KOPT-K1 (cell line): ENCODE data around the gene NAXE.
"Not testable (repeated sequence)": the region's sequence is repeated elsewhere in the genome, so short reads cannot be mapped to it uniquely, and the experiment has no call there.

Experiments used
- H3K27ac ChIP-seq: fragments of 200-600 bp; sonication (generic); 2 replicates; pipeline ENCODE4 v1.5.1; 2016; ENCODE audit warnings: antibody characterized with exemption, mild to moderate bottlenecking, low read depth, low read length; ENCODE audit not compliant: poor library complexity, severe bottlenecking
- H3K36me3 ChIP-seq: fragments of 200-600 bp; sonication (generic); 2 replicates; pipeline ENCODE4 v1.5.1; 2017; ENCODE audit warnings: antibody characterized with exemption, mild to moderate bottlenecking, low read length, moderate library complexity; ENCODE audit not compliant: insufficient read depth
- H3K9me3 ChIP-seq: fragments of 200-600 bp; sonication (generic); 2 replicates; pipeline ENCODE4 v1.5.1; 2017; ENCODE audit warnings: antibody characterized with exemption, low read length, mild to moderate bottlenecking; ENCODE audit not compliant: insufficient read depth, poor library complexity, severe bottlenecking

NAXE gene

DNA sequence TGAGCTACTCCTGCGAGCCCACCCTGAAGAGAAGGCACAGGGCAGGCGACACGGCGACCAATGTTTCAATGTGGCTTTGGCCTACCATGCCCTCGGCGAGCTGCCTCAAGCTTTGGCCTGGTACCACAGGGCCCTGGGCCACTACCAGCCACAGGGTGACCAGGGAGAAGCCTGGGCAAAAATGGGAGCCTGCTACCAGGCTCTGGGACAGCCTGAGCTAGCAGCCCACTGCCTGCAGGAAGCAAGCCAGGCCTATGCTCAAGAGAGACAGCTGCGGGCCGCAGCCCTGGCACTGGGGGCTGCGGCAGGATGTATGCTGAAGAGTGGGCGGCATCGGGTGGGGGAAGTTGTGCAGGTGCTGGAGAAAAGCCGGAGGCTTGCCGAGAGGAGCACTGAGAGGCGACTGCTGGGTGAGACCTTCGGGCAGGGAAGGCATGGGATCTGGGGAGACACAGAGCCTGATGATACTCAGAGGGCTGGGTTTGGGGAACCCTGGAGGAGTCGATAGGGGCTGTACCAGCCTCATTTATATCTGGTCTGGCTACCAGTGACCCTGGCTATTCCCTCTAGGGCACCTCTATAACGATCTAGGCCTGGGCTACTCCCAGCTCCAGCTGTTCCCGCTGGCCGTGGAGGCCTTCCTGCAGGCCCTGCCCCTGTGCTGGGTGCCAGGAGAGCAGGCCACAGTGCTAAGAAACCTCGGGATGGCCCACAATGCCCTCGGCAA, 9.8 kb upstream of the NAXE start:
- Histone ChIP-seq H3K36me3 (peaks cover 25% of the 10 kb centered on the region), H3K27ac (peak overlapping the region; percentile 94), H3K9me3 (no peaks in the 10 kb centered on the region)

DNA sequence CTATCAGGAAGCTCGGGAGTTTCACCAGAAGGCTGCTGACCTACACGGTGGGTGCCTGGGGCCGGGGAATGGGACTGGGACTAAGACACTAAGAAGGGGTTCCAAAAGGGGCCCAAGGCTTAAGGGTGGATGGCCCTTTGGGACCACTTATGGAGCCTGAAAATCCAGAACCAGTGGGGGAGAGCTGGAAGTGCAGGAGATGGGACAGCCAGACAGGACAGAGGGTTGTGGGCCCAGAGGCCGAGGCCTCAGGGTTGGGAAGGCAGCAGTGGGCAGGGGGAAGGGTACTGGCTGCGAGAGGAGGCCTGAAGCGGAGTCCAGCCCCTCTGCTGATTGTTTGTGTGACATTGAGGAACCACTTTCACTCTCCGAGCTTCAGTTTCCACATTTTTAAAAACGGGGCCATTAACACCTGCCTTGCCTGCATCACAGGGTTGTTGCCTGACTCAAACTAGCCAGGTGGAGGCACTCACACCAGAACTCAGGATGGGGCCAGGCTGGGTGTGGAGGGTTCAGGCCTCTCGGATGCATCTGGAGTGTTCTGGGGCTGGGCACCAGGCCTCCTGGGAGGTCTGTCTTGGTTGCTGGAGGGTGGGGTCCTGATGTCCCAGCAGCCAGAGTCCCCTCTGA, 9.1 kb upstream of the NAXE start:
- Histone ChIP-seq H3K9me3 (no peaks in the 10 kb centered on the region), H3K36me3 (peaks cover 29% of the 10 kb centered on the region), H3K27ac (peak overlapping the region; percentile 94)

DNA sequence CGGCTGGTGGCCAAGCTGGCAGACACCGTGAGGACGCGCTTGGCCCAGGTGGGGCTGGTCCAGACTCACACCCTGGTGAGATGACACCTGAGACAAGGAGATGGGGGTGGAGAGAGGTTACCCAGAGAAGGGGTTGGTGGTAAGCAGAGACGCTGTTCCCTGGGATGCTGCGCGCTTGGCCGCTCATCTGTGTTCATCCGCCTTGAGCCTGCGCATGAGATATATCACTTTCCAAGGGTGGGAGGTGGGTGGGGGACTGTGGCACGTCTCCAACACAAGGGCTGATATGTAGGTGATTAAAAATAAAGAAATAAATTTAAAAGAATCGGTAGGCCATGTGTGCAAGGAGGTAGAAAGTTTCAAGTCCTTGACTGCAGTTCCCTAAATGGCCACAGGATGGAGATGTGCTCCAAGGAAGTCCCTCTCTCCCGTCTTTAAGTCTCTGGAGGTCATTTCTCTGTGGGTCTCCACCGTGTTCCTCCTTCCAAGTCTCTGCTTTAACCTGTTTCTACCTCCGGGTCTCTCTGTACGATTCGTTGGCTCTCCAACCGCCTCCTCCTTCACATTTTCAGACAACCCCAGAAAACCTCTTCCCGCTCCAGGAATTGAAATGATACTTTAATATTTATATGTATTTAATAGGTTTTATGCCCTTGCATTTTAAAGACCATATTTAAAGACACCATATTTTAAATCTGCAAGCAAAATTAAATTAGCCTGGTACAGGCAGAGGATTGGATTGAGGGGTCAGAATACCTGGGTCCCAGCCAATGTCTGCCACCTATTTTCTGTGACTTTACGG, 7.6 kb upstream of the NAXE start:
- no peaks in the 10 kb centered on the region for H3K9me3 ChIP-seq
- H3K27ac ChIP-seq, result peak overlapping the region; percentile 94
- H3K36me3 ChIP-seq, result peaks cover 29% of the 10 kb centered on the region

DNA sequence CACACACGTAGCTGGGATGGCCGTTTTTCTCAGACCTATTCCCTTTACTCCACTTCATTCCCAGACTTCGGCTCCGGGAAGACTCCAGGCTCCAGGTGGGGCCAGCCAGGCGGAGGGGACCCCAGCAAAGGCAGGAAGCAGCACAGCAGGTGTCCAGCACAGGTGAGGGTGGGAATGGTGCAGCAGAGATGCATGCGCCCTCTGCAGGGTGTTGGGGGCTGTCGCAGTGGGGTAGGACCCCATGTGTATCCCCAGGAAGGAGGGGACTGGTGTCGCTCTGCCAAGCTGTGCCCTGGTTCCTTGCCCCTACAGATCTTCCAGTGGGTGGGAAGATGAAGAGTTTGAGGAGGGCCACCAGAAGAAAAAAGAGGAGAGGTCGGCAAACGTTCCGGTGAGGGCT, 6.8 kb upstream of the NAXE start:
- Histone ChIP-seq H3K27ac (no peak overlapping the region), H3K9me3 (no peaks in the 10 kb centered on the region), H3K36me3 (peaks cover 29% of the 10 kb centered on the region)

DNA sequence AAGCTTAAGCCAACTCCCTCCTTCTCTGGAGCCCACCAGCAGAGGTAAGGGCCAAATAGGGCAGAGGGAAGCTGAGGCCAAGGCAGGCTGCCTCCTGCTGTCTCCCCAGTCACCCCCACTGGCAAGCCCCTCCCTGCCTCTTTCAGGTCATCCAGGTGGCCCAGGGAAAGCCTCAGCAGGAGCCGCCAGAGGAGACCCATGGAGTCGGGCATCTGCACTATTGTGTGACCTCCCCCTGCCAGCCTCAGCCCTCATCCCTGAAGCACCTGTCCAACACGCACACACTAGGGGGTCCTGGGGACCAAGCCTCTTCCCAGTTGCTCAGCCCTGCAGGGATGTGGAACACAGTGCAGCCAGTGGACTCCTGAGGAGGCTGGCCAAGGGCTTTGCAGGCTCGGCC, 5.3 kb upstream of the NAXE start:
- H3K9me3 ChIP-seq, result no peaks in the 10 kb centered on the region
- H3K27ac ChIP-seq, result no peak overlapping the region
- H3K36me3 ChIP-seq, result peaks cover 29% of the 10 kb centered on the region

DNA sequence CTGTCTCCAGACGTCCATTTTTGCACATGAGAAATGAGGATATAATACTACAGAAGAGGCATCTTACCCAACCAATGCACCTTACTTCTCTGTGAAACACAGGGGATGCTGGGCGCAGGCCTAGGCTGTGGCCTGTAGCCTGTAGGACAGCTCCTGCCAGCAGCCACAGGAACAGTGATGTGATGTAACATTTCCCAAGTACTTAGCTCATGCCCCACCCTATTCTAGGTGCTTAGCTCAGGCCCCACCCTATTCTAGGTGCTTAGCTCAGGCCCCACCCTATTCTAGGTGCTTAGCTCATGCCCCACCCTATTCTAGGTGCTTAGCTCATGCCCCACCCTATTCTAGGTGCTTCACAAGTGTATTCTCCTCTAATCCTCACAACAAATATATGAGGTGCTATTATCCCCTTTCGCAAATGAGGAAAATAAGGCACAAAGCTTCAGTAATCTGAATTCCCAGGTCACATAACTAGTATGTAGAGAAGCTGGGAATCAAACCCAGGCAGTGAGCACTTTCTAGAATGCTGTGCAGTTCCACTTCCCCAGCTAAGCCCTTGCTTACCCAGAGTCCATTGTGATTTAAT, 4.6 kb upstream of the NAXE start:
- Histone ChIP-seq H3K36me3 (peaks cover 29% of the 10 kb centered on the region), H3K9me3 (no peaks in the 10 kb centered on the region), H3K27ac (no peak overlapping the region)

DNA sequence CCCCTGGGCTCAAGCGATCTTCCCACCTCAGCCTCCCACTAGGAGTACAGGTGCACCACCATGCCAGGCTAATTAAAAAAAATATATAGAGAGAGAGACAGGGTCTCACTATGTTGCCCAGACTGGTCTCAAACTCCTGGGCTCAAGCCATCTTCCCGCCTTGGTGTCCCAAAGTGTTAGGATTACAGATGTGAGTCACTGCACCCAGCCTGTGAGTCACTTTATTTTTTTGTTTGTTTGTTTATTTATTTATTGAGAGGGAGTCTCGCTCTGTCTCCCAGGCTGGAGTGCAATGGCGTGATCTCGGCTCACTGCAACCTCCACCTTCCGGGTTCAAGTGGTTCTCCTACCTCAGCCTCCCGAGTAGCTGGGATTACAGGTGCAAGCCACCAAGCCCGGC, 3.6 kb upstream of the NAXE start:
- not testable (repeated sequence) for H3K27ac ChIP-seq, H3K9me3 ChIP-seq
- H3K36me3 ChIP-seq, result peaks cover 34% of the 10 kb centered on the region

DNA sequence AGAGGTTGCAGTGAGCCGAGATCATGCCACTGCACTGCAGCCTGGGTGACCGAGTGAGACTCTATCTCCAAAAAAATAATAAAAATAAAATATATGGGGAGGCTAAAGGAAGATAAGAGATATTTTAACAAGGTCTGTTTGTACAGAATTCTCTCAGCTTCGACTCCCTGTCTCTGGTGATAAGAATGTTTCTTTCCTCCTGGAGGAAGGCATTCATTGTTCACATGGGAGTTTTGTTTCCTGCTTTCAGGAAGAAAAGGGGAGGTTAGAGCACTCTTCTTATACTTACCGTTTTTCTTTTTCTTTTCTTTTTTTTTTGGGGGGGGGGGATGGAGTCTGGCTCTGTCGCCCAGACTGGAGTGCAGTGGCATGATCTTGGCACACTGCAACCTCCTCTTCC, 2.0 kb upstream of the NAXE start:
- Histone ChIP-seq H3K9me3 (no peaks in the 10 kb centered on the region), H3K36me3 (peaks cover 47% of the 10 kb centered on the region), H3K27ac (no peak overlapping the region)

DNA sequence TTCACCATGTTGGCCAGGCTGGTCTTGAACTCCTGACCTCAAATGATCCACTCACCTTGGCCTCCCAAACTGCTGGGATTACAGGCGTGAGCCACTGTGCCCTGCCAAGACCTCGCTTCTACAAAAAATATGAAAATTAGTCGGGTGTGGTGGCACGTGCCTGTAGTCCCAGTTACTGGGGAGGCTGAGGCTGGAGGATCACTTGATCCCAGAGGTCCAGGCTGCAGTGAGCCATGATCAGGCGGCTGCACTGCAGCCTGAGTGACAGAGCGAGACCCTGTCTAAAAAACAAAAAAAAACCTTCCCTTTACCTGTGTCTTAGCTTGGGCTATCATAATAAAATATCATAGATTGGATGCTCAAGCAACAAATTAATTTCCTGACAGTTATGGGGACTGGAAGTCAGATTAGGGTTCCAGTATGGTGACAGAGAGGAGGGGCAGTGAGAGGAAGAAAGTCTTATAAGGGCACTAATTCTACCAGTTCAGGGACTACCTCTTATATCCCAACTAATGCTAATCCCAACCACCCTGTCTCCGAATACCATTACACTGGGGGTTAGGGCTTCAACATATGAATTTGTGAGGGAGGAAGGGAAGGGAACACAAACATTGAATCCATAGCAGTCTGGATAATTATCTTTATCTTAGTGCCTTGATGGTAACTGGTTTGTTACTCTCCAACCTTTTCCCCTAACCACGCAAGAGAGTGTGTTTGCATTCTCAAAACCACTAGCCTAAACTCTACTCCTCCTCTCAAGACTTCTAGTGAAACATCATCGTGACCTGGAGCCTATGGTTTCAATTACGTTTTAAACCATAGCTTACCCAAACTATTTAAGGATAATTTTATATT, 1.0 kb upstream of the NAXE start:
- Histone ChIP-seq H3K36me3 (peaks cover 47% of the 10 kb centered on the region), H3K27ac (peak overlapping the region; percentile 80), H3K9me3 (no peaks in the 10 kb centered on the region)

DNA sequence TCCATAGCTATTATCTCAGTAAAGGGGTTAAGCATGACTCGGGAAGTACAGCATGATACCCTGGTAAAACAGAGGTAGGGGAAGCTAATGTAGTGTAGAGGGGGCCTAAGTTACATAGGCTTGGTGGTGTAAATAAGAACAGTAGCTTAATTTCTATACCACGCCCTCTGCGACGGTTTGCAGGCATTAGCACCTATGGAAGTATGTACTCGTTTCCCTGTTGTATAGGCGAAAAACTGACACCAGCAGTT, 470 bp upstream of the NAXE start:
- H3K9me3 ChIP-seq, result no peaks in the 10 kb centered on the region
- H3K27ac ChIP-seq, result peak overlapping the region; percentile 80
- peaks cover 47% of the 10 kb centered on the region for H3K36me3 ChIP-seq

DNA sequence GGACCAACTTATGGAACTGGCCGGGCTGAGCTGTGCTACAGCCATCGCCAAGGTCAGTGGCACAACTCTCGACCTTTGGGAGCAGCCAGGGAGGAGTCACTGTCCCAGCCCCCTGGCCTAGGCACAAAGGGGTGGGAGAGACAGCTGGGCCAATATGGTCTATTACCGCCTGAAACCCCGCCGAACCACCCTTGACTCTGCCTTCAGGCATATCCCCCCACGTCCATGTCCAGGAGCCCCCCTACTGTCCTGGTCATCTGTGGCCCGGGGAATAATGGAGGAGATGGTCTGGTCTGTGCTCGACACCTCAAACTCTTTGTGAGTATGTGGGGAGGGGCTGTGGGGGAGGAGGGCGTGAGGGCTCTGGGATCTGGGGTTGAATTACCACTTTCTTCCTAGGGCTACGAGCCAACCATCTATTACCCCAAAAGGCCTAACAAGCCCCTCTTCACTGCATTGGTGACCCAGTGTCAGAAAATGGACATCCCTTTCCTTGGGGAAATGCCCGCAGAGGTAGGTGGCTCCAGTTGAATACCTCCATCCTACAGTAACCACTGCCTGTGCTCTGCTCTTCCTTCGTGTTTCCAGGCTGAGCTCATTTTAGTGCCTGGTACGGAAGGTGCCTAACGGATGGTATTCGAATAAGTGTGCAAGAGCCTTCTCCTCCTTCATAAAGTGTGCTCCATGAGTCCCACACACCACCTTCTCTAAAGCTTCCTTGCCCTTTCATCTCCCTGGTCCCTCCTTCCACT, 758 bp downstream of the NAXE start:
- Histone ChIP-seq H3K27ac (peak overlapping the region; percentile 80), H3K36me3 (peaks cover 49% of the 10 kb centered on the region)

DNA sequence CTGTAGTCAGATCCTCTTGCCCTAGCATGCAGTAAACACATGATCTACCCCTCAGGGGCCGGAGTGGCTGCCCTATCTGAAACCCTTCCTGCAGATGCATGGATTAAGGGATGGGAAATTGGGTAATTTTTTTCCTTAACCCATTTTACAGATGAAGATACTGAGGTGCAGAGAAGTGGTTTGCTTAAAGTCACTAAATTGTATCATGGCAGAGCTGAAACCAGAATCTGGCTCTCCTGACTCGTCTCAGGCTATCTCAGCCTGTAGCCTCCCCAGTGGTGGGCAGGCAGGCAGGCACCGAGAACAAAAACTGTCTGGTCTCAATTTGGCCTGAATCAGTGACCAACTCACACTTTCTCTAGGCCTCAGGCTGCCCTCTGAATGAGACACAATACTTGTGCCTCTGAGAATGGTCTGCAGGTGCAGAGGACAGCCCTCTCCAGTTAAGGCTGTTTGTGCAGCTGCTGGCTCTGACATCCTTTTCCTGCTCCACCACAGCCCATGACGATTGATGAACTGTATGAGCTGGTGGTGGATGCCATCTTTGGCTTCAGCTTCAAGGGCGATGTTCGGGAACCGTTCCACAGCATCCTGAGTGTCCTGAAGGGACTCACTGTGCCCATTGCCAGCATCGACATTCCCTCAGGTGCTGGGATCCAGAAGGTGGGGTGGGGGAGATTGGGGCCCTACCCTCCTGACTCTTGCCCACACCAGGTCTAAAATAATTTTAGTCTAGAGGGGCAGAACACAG, 1.5 kb downstream of the NAXE start:
- Histone ChIP-seq H3K36me3 (peaks cover 56% of the 10 kb centered on the region), H3K9me3 (no peaks in the 10 kb centered on the region), H3K27ac (peak overlapping the region; percentile 80)

More for the DNA sequence above, 758 bp downstream of the NAXE start:
- H3K9me3 ChIP-seq, result no peaks in the 10 kb centered on the region

DNA sequence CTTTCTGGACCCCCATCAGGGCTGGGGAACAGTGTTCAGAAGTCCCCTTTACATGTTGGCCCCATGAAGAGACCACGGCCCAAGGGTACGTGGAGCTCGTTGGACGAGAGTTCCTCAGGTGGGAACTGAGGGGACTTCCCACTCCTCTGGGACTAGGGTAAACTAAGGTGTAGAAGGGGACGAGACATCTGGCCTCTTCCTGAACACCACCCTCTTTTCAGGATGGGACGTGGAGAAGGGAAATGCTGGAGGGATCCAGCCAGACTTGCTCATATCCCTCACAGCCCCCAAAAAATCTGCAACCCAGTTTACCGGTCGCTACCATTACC, 2.0 kb downstream of the NAXE start:
- Histone ChIP-seq H3K27ac (peak overlapping the region; percentile 80), H3K36me3 (peaks cover 62% of the 10 kb centered on the region), H3K9me3 (no peaks in the 10 kb centered on the region)

DNA sequence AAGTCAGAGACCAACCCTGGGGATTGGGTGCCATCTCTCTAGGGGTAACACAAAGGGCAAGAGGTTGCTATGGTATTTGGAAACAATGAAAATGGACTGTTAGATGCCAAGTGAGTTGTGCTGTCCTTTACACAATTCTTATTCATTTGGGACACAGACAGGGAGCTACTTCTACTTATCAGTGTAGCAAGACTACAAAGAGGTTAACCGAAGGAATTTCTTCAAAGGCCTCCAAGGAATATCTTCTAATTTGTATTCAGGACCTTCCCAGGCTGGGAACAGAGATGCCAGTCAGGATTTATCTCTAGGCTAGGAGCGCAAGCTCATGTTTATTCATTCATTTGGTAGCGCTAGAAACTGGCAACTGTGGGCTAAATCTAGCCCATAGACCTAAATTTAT, 2.6 kb downstream of the NAXE start:
- no peaks in the 10 kb centered on the region for H3K9me3 ChIP-seq
- peaks cover 66% of the 10 kb centered on the region for H3K36me3 ChIP-seq
- H3K27ac ChIP-seq, result no peak overlapping the region
